ENCODE results near the gene TBX19. TPM values are rescaled to one million over a fixed set of nuclear protein-coding genes. Genes with fewer than 3 reads are reported as not detected.

The TBX19 gene
- total RNA-seq, 1 donor from 2014 or later = 1.8 TPM

- peaks cover 3% of the 10 kb centered on the region for H3K36me3 Mint-ChIP-seq (ENCODE audit: low read depth)
- TF ChIP-seq CTCF (IDR thresholded peaks at IDR 0.05) = no peak
- no peaks in the 10 kb centered on the region for H3K9me3 Mint-ChIP-seq (ENCODE audit: low read depth)
- H3K27ac Mint-ChIP-seq (ENCODE audit: unreplicated experiment) = no peak overlapping the region
- peaks cover 31% of the 10 kb centered on the region for H3K27me3 Mint-ChIP-seq (ENCODE audit: low read depth)
- no peak overlapping the region for H3K4me3 Mint-ChIP-seq (ENCODE audit: unreplicated experiment)
- H3K4me1 Mint-ChIP-seq (ENCODE audit: low read depth) = no peaks in the 10 kb centered on the region
- DNase-seq (ENCODE audit: low spot score) = no peak
Measured at GRCh38 chr1:168361252-168361651, 80.6 kb downstream of the TBX19 start.

GRCh38 chr1:168362991-168363390 is 82.3 kb downstream of the TBX19 start:
- no peak for DNase-seq (ENCODE audit: low spot score)
- H3K27me3 Mint-ChIP-seq (ENCODE audit: low read depth) = peaks cover 33% of the 10 kb centered on the region
- H3K27ac Mint-ChIP-seq (ENCODE audit: unreplicated experiment) = no peak overlapping the region
- TF ChIP-seq CTCF (IDR thresholded peaks at IDR 0.05) = no peak
- H3K36me3 Mint-ChIP-seq (ENCODE audit: low read depth) = peaks cover 5% of the 10 kb centered on the region
- H3K4me3 Mint-ChIP-seq (ENCODE audit: unreplicated experiment) = no peak overlapping the region
- H3K9me3 Mint-ChIP-seq (ENCODE audit: low read depth) = no peaks in the 10 kb centered on the region
- H3K4me1 Mint-ChIP-seq (ENCODE audit: low read depth) = no peaks in the 10 kb centered on the region

Other genes with a start within 250 kb of the TBX19 start
- 30.8 to 33.5 TPM (median 32.8 TPM) in 3 replicates for gene GPR161, start 143.9 kb upstream of the TBX19 start, total RNA-seq
- gene TIPRL, start 101.9 kb upstream of the TBX19 start, total RNA-seq = 37.2 to 38.7 TPM (median 37.4 TPM) in 3 replicates
- 70.8 to 81.9 TPM (median 72.9 TPM) in 3 replicates for gene SFT2D2, start 54.9 kb upstream of the TBX19 start, total RNA-seq

Measured in chondrocyte (in vitro differentiated cells).